Right lobe of liver (tissue), 4 donors: ENCODE measurements around the gene ADGRV1.

ENCODE experiments used
- CTCF ChIP-seq, 4 donors: fragments of 200-600 bp in 3 of 4; fragments of 450-650 bp in 1 of 4; IDR thresholded peaks; one replicate each; pipeline versions ENCODE4 v1.5.1 to v1.8.0; 2016 to 2022; ENCODE audit warnings: antibody characterized with exemption in 4 of 4, mild to moderate bottlenecking in 2 of 4
- POLR2A ChIP-seq: fragments of 450-650 bp; IDR thresholded peaks from one replicate; pipeline ENCODE4 v1.6.1; 2017; ENCODE audit warnings: antibody characterized with exemption, mild to moderate bottlenecking
- donor health status: DM: no; HTN: no; CAD: no.
- donor health status: DM: no; HTN: no; CAD: no.
- donor health status: DM: no; HTN: yes; CAD: no.

GRCh38 chr5:91072881-91073280, 514.3 kb downstream of the ADGRV1 start:
- TF ChIP-seq CTCF (IDR thresholded peaks at IDR 0.05) = no peak
- no peak for TF ChIP-seq POLR2A
